NCI-H345 (cell line): Measurements from ENCODE around the gene GFRA1.
"Not testable (repeated sequence)": the region's sequence is repeated elsewhere in the genome, so short reads cannot be mapped to it uniquely, and the experiment has no call there.

Source experiments
- DNase-seq: peaks from one replicate; lab custom pipeline; 2025; lab: John Stamatoyannopoulos, UW

GFRA1 gene

DNA sequence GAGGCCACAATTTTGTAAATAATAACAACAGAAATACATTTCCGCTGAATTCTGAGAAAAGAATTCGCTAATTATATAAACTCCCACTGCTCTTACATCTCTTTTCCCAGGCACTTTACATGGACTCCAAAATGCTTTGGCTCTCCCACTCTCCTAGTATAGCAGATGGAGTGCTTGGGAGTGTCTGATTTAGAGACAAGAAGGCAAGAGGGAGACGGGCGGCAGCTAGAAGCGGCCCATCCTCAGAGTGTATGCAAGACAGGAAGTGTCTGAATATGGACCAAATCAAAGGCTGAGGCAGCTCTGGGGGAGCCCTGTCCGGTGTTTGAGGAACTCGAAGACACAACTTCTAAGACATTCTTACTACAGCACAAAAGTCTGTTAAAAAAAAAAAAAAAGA is 212.1 kb downstream of the GFRA1 start:
- no peak for DNase-seq

DNA sequence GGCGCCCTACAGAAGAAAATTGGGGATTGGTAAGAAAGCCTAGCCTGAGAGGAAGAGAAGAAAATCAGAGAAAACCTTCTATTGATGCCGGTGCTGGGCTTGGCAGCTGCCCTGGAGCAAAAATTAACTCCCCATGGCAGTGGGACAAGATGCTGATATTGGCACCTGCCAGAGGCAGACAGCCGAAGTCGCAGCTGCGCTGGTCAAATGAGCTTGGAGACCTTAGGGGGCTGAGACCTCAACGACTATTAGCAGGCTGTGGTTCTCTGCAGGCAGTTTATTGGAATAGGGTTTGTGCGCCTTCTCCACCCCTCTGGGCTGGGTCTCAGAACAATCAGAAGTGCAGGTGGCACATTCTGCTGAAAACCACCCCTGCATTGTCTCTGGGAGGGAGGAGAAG is 213.7 kb downstream of the GFRA1 start:
- no peak for DNase-seq

DNA sequence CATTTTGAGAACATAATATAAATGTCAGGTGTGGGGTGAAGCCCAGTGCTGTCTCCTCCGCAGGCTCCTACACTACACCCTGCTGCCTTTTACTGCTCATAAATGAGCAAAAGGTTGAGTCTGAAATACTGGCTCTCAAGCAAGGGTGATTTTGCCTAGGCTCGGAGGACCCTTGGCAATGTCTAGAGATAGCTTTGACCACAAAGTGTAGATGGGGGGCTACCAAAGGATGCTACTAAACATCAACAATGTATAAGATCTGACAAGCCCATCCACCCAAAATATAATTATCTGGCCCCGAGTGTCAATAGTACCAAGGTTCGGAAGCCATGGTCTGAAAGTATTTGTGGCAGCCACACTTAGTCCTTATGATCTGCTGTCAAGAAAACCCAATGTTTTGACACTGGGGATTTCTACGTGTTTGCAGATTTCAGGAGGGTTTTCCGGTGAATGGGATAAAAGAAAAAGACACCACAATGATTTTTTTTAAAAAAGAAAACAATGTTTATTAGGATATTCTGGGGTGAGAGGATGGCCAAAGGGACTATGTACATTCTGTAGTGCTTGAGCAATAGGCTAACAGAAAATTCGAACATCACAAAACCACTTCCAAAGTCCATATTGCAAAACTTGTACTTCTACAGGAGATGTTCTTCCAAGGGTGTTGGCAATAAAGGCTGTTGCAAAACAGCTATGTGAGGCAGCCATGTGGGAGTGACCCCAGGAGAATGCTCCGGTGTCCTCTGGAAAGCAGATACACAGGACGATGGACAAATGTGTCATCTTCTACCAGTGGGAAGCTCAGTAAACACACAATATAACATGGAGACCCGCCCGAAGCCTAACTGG is 216.3 kb downstream of the GFRA1 start:
- no peak for DNase-seq

DNA sequence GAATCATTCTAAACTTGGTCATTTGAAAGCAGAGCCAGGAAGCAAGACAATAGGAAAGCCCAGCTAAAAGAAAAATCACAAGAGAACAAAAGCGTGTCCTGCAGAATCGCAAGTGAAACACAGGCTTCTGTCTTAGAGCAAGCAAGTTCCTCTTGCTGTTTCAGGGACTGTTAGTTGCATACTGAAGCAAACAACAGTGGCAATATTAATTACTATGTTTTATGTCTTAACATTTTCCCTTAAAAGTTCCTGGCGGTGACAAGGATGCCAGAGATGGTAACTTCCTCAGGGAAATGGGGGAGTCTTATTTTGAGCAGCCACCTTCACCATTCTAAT is 217.1 kb downstream of the GFRA1 start:
- no peak for DNase-seq

DNA sequence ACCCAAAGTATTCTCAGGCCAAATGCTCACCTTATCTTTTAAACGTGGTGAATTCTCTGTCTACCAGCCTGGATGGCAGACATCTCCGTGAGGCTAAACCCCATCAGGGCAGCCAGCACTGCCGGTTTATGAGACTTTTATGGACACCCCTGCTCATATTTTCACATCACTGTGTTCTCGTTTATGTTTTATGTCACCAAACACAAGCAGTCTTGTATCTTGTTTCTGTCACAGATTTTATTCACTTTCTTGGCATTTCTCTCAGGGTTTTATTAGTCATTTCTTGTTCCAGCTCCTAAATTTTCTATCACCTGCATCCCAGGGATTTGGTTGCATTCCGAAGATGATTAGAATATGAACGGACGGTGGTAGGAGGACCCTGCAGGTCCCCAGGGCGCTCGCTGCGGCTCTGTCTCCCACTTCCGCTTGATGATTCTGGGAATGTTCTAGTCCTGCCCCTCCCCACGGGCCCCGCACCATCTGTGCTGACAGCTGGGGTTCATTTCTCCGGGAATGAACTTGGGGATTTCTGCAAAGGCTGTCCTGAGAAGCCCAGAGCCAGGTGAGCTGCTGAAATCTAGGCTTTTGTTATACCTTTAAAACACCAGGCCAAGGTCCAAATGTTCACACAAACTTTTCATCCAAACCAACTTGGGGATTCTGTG is 217.6 kb downstream of the GFRA1 start:
- no peak for DNase-seq

DNA sequence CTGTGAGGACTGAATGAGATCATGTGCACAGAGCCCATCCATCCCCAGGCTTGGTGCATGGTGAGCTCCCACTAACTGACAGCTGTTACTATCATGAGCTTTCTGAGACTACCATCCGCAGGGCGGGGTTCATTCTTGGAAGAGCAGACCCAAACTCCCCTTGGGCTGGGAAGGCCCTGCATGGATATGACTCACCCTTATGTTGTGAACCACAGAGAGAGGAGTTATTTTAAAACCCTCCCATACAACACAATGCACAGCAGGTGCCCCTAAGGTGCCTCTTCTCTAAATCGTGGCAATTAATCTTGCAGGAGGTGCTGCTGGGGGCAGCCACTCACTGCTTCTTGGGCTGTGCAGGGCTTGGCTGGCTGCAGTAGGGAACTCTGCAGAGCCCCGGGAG is 219.1 kb downstream of the GFRA1 start:
- no peak for DNase-seq

DNA sequence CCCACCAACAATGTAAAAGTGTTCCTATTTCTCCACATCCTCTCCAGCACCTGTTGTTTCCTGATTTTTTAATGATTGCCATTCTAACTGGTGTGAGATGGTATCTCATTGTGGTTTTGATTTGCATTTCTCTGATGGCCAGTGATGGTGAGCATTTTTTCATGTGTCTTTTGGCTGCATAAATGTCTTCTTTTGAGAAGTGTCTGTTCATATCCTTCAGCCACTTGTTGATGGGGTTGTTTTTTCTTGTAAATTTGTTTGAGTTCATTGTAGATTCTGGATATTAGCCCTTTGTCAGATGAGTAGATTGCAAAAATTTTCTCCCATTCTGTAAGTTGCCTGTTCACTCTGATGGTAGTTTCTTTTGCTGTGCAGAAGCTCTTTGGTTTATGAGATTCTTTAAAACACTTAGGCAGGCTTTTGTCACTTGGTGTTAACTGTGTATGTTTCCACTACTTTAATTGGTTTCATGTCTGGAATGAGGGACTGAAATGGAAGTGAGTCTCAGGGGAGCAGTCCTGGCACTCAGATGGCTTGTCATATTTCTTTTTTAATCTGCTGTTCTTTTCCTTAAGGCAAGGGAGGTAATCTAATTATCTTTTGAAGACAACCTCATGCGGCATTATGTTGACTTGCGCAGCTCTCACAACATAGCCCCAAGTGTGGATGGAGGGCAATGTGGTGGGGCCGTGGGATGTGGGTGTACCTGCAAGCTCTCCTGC is 219.8 kb downstream of the GFRA1 start:
- not testable (repeated sequence) for DNase-seq

DNA sequence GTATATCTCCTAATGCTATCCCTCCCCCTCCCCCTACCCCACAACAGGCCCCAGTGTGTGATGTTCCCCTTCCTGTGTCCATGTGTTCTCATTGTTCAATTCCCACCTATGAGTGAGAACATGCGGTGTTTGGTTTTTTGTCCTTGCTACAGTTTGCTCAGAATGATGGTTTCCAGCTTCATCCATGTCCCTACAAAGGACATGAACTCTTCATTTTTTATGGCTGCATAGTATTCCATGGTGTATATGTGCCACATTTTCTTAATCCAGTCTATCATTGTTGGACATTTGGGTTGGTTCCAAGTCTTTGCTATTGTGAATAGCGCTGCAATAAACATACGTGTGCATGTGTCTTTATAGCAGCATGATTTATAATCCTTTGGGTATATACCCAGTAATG is 220.5 kb downstream of the GFRA1 start:
- not testable (repeated sequence) for DNase-seq

DNA sequence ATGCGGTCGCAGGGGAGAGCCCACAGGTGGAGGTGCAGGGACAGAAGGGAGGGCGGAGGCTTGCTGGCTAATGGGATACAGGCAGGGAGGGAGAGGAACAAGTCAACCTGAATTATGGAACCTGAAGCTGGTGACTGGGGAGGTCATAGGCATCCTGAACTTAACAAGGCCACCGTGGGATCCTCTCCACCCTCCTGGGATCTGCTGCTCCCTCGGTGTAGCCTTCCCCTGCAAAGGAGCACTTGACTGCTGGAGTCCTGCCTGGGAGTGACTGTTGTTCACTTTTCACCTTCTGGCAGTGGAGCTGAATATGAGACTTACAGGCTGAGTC is 223.1 kb downstream of the GFRA1 start:
- DNase-seq = no peak

DNA sequence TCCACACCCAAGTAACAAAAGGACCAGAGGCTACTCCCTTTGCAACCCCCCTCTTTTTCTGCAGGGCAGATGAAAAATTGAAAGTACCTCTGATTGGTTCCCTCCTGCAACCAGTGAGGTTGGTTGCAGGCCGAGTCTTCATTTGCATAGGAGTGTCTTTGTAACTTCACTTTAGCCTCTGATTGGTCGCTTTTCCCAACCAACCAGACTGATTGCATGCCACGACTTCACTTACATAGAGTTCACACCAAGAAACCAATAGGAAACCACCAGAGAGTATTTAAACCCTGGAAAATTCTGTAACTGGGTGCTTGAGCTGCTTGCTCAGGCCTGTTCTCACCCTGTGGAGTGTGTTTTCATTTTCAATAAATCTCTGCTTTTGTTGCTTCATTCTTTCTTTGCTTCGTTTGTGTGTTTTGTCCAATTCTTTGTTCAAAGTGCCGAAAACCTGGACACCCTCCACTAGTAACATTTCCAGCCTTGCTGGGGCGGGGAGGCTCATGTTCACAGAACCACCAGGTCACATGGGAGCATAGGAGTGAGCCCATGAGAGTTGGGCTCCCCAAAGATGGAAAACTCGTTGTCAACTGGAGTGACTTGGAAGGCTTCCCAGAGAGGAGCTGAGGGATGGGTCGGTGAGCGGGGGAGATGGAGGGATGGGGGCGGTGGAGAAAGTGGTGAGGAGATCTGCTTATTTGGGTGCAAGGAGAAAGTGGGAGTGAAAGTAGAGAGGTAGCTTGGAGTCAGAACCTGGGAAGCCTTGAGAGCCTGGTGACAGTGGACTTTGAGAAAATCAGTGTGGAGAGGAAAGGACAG is 223.6 kb downstream of the GFRA1 start:
- DNase-seq = no peak

DNA sequence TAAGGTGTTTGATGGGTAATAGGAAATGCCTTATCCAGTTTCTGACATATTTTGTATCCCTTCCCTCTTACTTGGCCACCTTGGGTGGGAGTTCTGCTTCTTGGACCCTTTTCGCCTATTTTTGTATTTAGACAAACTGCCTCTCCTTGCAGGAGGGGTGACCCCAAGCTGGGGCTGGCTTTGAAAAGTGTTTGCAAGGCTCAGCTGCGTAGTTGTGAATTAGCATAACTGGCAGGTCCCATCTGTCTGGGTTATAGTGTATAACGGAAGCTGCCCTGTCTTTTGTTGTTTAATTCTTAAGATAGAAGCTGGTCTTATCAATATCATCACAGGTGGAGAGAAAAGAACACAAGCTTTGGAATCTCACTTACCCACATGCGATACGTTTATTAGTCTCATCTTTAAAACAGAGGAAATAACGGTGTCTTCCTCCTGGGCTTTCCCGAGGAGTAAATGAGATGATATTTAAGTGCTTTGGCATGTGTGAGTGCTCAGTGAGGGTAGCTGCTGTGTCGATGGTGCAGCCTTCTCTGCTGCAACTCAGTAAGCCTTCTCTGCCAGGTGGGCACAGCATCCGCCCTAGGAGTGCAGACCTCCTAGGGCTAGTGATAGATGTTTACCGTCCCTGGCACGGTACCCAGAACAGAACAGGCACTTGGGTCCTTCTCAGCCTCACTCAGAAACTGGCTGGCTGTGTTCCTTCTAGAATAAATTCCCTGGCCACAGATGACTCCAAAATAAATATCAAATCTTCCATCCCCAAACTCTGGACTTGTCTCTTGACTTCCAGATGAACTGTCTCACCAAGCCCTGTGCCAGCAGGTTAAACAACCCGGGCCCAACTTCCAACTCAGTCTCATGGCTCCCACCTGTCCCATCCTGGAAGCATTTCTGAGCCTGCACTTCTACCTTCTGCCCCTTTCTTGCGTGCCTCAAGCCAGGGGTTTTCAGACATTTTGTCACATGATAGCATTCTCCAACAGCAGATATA is 227.3 kb downstream of the GFRA1 start:
- no peak for DNase-seq

DNA sequence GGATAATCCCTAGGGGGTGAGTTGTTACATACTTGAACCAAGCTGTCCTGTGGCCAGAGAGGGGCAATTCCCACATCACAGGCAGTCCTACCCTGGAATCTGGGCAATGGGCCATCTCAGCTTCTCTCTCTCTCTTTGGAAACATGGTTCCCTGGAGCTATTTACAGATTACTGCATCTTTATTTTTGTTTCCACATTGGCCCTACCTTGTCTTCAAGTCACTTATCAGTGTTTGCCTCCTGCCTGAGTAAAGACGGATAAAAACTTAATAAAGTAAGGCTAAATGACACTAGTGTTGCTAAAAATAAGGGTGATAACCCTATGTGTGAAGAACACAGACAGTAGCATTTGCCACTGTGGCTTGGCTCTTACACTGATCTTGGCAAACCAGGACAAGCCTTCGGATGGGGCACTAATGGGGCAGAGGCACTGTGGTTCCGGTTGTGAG is 228.2 kb downstream of the GFRA1 start:
- no peak for DNase-seq

DNA sequence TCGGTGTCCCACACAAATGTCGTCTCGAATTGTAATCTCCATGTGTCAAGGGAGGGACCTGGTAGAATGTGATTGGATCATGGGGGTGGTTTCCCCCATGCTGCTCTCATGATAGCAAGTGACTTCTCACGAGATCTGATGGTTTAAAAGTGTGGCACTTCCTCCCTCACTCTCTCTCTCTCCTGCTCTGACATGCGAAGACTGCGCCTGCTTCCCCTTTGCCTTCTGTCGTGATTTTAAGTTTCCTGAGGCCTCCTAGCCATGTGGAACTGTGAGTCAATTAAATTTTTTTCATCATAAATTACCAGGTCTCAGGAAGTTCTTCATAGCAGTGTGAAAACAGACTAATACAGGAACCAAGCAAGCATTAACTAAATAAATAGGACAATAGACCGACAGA is 229.1 kb downstream of the GFRA1 start:
- no peak for DNase-seq

DNA sequence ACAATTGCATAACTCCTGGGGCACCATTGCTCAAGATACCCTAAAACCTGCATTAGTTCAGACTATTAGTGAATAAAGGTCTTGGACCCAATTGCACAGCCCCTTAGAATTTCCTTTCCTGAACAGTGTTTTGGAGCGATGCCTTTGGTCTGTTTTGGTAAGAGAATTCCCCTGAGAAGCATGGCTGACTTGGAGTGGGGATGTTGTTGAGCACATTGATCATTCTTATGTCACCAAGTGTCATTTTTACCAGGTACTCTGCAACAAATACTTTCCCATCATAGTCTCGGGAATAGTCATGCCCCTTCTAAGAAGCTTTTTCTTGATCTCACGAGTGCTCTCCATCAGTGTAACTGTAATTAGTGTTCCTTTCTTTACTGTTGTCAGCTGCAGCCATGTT is 229.7 kb downstream of the GFRA1 start:
- no peak for DNase-seq

DNA sequence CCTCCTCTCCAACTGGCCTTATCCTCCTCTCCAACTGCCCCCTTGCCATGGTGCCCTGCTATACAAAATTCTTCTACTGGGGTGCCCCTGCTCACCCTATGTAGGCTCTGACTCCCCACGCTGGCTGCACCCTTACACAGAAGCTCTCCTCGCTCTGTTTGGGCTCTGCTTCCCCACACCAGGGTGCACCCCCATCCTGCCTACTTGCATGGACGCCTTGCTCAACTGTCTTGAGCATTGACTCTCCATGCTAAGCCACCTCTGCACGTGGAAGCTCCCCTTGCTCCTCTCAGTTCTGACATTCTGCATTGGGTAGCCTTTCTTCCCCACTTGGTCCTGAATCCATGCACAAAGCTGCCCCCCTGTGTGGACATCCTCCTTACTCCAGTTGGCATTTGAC is 231.1 kb downstream of the GFRA1 start:
- no peak for DNase-seq

DNA sequence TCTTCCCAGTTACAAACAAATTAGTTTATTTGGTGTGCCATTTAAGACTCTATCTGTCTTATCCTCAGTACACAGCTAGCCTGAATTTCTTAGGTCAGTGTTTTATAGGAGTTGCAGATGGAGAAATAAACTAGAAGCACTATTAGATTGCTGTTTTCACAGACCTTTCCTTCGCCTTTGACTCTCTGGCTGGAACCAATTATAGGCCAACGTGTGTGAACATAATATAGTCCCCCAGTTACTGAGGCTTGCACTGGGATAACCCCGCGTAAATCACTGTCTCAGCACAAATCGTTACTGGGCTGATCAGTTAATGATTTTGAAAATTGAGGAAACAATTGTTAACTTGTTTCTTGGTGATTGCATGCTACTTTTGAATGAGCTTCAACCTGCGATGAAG is 233.4 kb downstream of the GFRA1 start:
- DNase-seq = no peak

DNA sequence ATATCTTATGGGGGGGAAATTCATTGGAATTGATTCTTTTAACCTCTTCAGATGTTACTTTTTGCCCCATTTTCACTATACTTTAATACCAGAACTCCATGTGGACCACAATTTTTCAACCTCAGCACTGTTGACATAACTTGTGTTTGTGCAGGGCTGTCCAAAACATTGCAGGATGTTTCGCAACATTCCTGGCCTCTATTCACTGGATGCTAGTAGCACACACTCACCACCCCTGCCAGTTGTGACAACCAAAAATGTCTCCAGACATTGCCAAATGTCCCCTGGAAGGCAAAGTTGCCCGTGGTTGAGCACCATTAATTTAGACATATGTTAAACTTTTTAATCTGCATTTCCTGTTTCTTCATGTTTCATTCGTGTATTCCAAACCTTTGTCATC is 234.7 kb downstream of the GFRA1 start:
- no peak for DNase-seq

DNA sequence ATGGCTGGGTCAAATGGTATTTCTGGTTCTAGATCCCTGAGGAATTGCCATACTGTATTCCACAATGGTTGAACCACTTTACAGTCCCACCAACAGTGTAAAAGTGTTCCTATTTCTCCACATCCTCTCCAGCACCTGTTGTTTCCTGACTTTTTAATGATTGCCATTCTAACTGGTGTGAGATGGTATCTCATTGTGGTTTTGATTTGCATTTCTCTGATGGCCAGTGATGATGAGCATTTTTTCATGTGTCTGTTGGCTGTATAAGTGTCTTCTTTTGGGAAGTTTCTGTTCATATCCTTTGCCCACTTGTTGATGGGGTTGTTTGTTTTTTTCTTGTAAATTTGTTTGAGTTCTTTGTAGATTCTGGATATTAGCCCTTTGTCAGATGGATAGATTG is 237.6 kb downstream of the GFRA1 start:
- not testable (repeated sequence) for DNase-seq

DNA sequence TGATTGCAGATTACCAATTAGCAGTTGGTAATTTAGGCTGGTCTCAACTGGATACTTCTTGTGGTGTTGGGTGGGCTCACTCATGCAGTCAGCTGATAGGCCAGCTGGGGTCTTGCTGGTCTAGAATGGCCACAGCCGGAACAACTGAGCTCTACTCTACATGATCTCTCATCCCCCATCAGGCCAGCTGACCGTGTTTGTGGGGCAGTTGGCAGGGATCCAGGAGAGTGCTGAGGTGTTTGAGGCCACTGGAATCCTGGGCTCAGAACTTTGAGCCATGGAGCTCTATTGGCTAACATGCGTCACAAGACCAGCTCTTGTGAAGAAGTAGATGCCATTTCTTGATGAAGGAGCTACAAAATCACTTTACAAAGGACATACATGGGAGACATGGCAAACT is 242.4 kb downstream of the GFRA1 start:
- no peak for DNase-seq

DNA sequence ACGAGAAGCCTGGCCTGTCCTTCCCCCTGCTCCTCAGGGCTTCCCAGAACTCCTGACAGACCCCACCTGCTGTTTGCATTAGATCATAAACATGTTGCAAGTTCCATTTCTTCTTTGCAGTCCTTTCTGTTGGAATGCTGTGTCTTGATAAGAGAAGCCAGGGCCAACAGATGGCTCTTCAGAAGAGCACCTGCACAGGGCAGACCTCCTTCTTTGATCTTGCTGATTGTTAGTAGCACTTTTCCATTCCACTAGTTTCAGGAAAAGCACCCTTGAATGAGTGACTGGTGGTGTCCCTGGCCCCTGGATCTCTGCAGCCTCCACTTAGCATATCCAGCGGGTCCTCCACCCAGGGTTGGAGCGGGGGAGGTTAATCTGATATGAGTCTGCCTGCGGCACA is 243.2 kb downstream of the GFRA1 start:
- DNase-seq = no peak

DNA sequence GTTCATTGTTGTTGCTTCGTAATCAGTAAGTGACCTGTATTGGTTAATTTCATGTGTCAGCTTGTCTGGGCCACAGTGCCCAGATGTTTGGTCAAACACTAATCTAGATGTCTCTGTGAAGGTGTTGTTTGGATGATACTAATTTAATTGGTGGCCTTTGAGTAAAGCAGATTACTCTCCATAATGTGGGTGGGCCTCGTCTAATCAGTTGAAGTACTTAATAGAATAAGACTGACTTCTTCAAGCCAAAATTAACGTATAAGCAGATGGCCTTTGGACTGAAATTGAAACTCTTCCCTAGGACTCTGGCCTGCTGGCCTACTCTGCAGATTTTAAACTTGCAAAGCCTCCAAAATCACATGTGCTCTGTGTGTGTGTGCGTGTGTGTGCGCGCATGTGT is 245.7 kb downstream of the GFRA1 start:
- DNase-seq = no peak
